SK-N-SH (cell line): ENCODE data around the gene KRTAP29-1.

Experiments
- CHD2 ChIP-seq: fragments of 150-350 bp; IDR thresholded peaks from 2 replicates; pipeline ENCODE4 v1.6.1; 2018; ENCODE audit warnings: low read length; ENCODE audit not compliant: partially characterized antibody
- CTCF ChIP-seq: fragments of 200-600 bp; sonication (generic); IDR thresholded peaks from 2 replicates; pipeline ENCODE4 v1.6.1; 2017; ENCODE audit warnings: antibody characterized with exemption, mild to moderate bottlenecking, moderate library complexity
- EP300 ChIP-seq, 2 experiments: IDR thresholded peaks; 2 replicates each; pipeline versions ENCODE4 v1.4.0 to v1.6.1; 2012; ENCODE audit warnings: borderline replicate concordance in 1 of 2, low read depth in 1 of 2, low read length in 1 of 2
- EZH2phosphoT487 ChIP-seq: fragments of 200-600 bp; sonication (generic); IDR thresholded peaks from 2 replicates; pipeline ENCODE4 v1.6.1; 2017; ENCODE audit warnings: low read depth, mixed run types, mild to moderate bottlenecking, antibody characterized with exemption, moderate library complexity, borderline replicate concordance
- RFX5 ChIP-seq: IDR thresholded peaks from 2 replicates; pipeline ENCODE4 v1.6.1; 2012; ENCODE audit warnings: mild to moderate bottlenecking, improper control_type of control experiment, low read length
- TAF1 ChIP-seq: IDR thresholded peaks from 2 replicates; pipeline ENCODE4 v1.6.1; 2012; ENCODE audit warnings: low read depth, mild to moderate bottlenecking, low read length, moderate library complexity, borderline replicate concordance
- TF ChIP-seq, protein P1 (sequence below): IDR thresholded peaks from 2 replicates; pipeline ENCODE4 v1.4.0; 2012; ENCODE audit warnings: low read depth, borderline replicate concordance
- TF ChIP-seq, protein P2 (sequence below): fragments of 150-350 bp; IDR thresholded peaks from 2 replicates; pipeline ENCODE4 v1.6.1; 2017; ENCODE audit warnings: antibody characterized with exemption, low read length, low read depth, borderline replicate concordance

GRCh38 chr17:41307647-41308046 is 5.0 kb upstream of the KRTAP29-1 start:
- TF ChIP-seq EP300 (IDR thresholded peaks at IDR 0.05; ENCODE audit: borderline replicate concordance in 1 of 2, low read depth in 1 of 2, low read length in 1 of 2) (no peak), CTCF (no peak), TAF1 (no peak), RFX5 (no peak), EZH2phosphoT487 (no peak), CHD2 (no peak)
- TF ChIP-seq, protein P1, sequence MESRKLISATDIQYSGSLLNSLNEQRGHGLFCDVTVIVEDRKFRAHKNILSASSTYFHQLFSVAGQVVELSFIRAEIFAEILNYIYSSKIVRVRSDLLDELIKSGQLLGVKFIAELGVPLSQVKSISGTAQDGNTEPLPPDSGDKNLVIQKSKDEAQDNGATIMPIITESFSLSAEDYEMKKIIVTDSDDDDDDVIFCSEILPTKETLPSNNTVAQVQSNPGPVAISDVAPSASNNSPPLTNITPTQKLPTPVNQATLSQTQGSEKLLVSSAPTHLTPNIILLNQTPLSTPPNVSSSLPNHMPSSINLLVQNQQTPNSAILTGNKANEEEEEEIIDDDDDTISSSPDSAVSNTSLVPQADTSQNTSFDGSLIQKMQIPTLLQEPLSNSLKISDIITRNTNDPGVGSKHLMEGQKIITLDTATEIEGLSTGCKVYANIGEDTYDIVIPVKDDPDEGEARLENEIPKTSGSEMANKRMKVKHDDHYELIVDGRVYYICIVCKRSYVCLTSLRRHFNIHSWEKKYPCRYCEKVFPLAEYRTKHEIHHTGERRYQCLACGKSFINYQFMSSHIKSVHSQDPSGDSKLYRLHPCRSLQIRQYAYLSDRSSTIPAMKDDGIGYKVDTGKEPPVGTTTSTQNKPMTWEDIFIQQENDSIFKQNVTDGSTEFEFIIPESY = no peak
- TF ChIP-seq, protein P2, sequence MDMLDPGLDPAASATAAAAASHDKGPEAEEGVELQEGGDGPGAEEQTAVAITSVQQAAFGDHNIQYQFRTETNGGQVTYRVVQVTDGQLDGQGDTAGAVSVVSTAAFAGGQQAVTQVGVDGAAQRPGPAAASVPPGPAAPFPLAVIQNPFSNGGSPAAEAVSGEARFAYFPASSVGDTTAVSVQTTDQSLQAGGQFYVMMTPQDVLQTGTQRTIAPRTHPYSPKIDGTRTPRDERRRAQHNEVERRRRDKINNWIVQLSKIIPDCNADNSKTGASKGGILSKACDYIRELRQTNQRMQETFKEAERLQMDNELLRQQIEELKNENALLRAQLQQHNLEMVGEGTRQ = no peak
